AG08395 (cell line): ENCODE results near the gene MBNL1.

Source experiments
- DNase-seq: peaks from one replicate; pipeline ENCODE4 v3.0.0; 2012; ENCODE audit warnings: mixed read lengths, low spot score

MBNL1 gene

DNA sequence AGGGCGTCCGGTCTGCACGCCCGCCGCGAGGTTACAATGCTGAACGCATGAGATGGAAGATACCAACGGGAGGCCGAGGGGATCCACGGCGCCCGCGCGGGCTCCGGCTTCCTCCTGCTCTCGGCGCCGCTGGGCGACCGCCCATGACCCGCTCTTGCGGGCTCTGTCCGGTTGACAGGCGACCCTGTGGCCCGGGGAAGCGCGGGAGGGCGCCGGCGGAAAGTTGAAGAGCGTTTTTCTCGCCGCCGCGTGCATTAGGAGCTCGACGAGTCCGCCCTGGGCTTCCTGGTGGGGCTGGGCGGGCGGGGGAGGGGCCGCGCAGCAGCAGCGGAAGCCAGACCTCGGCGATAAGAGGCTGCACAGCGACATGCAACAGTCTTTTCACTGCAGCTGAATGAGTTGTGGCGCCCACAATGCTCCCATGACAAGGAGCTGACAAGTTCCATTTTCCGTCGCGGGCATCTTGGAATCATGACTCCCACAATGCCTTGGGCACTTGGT is at the start of gene MBNL1:
Gene MBNL1, plus strand, starts transcription at position 375 of the 501 bp plus-strand sequence. CDS start 31,265 bp downstream, outside the sequence.
- DNase-seq: peak; percentile 29

DNA sequence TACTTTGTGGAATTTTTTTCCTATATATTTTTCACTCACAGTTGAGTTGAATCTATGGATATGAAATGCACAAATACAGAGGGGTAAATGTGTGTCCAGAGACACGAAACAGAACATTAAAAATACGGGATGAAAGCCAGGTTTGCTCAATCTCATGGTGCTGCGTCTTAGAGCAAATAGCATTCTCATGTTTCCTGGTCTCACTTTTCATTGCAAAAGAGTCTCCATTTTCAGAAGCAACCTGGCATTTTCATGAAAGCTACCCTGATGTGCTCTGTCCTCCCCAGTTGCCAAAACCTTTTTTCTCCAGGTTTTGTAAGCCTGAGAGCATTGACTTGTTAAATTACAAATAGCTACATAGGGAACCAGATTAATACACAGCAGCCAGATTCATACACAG is 49.5 kb upstream of the MBNL1 start:
- peak; percentile 9 for DNase-seq

DNA sequence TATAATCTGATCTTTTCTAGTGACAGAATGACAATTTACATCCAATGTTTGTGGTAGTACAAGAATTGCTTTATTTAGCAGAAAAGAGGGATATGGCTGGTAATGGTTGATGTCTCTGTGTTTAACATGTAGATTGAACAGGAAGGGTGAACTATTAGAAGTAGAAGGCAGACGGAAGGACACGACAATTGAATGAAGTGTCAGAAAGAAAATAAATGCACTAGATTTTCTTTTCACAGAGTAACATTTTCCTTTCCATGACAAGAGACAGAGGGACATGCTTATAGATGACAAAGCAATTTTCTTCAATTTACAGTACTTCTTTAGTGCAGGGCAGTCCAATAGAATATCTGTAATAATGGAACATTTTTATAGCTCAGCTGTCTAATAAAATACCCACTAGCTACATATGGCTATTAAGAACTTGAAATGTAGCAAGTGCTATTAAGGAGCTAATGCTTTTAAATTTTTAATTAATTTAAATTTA is 48.9 kb upstream of the MBNL1 start:
- no peak for DNase-seq

DNA sequence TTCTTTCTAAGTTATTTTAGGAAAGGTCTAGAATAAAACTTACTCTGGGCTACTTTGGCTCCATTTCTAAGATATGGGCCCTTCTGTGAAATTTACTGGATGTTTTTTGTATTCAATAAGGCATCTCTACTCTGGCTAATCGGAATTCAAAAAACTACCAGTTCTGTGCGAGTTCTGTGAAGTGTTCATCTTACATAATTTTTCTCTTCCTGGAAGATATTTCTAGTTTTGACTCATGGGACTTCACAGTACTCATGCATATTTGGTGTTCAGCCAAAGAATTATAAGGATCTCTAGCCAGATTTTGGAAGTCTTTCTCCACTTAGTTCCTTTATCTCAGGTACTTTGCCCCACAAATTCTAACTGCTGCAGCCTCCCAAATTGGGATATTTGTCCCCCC is 46.4 kb upstream of the MBNL1 start:
- DNase-seq: peak; percentile 80

DNA sequence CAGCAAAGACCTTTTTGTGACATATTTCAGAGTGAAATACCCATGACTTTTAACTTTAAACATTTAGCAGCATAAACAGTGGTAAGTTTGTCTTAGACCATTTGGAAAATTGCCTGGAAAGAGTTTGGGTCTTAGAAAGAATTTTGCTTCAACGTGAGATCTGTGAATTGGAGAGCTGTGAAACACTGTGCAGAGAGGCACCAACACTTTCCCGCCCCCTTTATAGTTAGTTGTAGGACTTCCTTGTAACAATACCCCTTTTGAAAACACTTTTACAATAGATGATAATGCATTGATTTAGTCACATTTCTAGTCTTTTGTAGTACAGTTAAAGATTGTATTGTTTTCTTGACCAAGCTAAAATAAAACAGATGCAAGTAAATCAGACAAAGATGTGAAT is 43.5 kb upstream of the MBNL1 start:
- DNase-seq: no peak

GRCh38 chr3:152226176-152226575 is 42.6 kb upstream of the MBNL1 start:
- no peak for DNase-seq

GRCh38 chr3:152227027-152227426 is 41.7 kb upstream of the MBNL1 start:
- DNase-seq: no peak

GRCh38 chr3:152229692-152230091 is 39.0 kb upstream of the MBNL1 start:
- no peak for DNase-seq

DNA sequence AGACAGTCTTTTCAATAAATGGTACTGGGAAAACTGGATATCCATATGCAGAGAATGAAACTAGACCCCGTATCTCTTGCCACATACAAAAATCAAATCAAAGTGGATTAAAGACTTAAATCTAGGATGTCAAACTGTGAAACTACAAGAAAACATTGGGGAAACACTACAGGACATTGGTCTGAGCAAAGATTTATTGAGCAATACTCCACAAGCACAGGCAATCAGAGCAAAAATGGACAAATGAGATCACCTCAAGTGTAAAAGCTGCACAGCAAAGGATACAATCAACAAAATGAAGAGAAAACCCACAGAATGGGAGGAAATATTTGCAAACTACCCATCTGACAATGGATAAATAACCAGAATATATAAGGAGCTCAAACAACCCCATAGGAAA is 38.4 kb upstream of the MBNL1 start:
- no peak for DNase-seq

GRCh38 chr3:152232001-152232400 is 36.7 kb upstream of the MBNL1 start:
- no peak for DNase-seq

DNA sequence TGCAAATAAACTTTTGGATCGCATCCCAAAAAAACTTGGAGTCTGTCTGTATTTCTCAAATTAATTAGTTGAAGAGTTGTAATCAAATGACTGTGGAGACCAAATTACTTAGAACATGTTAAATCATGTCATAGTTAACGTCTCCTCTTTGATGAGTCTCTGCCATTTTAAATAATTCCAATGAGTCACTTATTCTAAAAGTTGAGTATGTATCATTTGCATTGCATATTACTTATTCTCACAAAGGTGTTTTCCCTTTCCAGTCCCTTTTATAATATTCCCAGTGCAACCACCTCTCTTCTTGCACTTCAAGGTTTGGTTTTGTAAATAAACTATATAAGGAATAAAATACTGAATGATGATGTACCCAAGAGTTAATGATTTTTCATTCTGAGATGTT is 36.0 kb upstream of the MBNL1 start:
- no peak for DNase-seq

- DNase-seq: no peak
These were observed 33.9 kb upstream of the MBNL1 start for GRCh38 chr3:152234657-152235375.

GRCh38 chr3:152235709-152236298 is 32.9 kb upstream of the MBNL1 start:
- DNase-seq: peak; percentile 52

DNA sequence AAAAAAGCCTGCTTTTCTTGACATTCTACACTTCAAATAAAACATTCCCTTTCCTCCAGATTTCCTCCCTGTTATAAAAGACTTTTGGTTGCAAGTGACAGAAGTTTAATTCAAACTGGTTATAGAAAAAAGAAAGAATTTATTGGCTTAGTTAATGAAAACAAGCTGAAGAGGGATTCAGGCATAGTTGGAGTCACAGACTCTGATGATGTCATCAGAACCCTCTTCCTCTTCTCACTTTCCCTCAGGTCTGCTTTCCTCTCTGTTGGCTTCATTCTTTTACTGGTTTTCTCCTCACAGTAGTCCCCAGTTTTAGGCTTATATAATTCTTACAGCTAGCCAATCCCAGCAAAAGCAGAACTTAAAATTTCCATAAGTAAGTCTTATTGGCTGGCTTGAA is 32.0 kb upstream of the MBNL1 start:
- peak; percentile 24 for DNase-seq

- DNase-seq: no peak
These were observed 27.3 kb upstream of the MBNL1 start for GRCh38 chr3:152241142-152242017.

GRCh38 chr3:152243301-152243711 is 25.4 kb upstream of the MBNL1 start:
- DNase-seq: no peak

- no peak for DNase-seq
These were observed 24.8 kb upstream of the MBNL1 start for GRCh38 chr3:152243721-152244516.

DNA sequence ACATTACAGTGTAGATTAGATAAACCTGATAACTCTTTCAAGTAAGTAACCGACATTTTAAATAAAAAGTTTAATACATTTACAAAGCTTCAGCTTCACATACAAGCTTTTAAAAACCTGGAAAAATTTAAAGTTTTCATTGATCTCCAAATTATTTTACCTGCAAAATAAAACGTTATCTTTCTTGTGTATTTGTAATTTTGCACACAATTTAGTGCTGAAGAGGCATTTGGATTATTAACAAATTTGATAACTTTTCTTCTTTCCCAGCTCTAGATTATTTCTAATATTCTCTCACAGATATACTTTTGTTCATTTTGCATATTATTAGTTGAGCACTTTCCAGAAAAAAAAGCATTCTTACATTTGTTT is 24.2 kb upstream of the MBNL1 start:
- DNase-seq: no peak

- DNase-seq: no peak
These were observed 23.1 kb upstream of the MBNL1 start for GRCh38 chr3:152245498-152246170.

GRCh38 chr3:152251916-152252315 is 16.8 kb upstream of the MBNL1 start:
- no peak for DNase-seq

- DNase-seq: no peak
These were observed 16.0 kb upstream of the MBNL1 start for GRCh38 chr3:152252755-152253154.
